Stimulated activated CD4-positive, alpha-beta T cell treated with anti-CD3 and anti-CD28 coated beads, Interleukin-4, amount 100 ng/mL, for 1 hour (primary cell): ENCODE data around the gene GSG1L.
"Not testable (repeated sequence)": the region's sequence is repeated elsewhere in the genome, so short reads cannot be mapped to it uniquely, and the experiment has no call there.

Experiments
- DNase-seq: peaks from one replicate; pipeline ENCODE4 v3.0.0-alpha.2; 2020

GSG1L gene

GRCh38 chr16:27746076-27746855 lies 317.2 kb downstream of the GSG1L start:
- DNase-seq: no peak

- DNase-seq: no peak
These were observed 318.2 kb downstream of the GSG1L start for GRCh38 chr16:27745348-27745747.

- DNase-seq: no peak
These were observed 319.6 kb downstream of the GSG1L start for GRCh38 chr16:27743963-27744362.

GRCh38 chr16:27743001-27743400 lies 320.5 kb downstream of the GSG1L start:
- DNase-seq: not testable (repeated sequence)

- no peak for DNase-seq
These were observed 321.2 kb downstream of the GSG1L start for GRCh38 chr16:27742333-27742732.

- DNase-seq: no peak
These were observed 322.9 kb downstream of the GSG1L start for GRCh38 chr16:27740496-27741201.

GRCh38 chr16:27739606-27740357 lies 323.7 kb downstream of the GSG1L start:
- DNase-seq: no peak

GRCh38 chr16:27738596-27738995 lies 324.9 kb downstream of the GSG1L start:
- DNase-seq: no peak
